Muscle of leg (tissue), 11 donors: ENCODE measurements around the gene NEU3. TPM values are rescaled to one million over a fixed set of nuclear protein-coding genes. Genes with fewer than 3 reads are reported as not detected.
"Not testable (repeated sequence)": the region's sequence is repeated elsewhere in the genome, so short reads cannot be mapped to it uniquely, and the experiment has no call there.

Source experiments
- DNase-seq: peaks from one replicate; pipeline ENCODE4 v3.0.0; 2013
- H3K27ac ChIP-seq: one replicate; pipeline ENCODE4 v1.5.1; 2013; ENCODE audit warnings: mild to moderate bottlenecking, low read length, control low read depth
- H3K27me3 ChIP-seq: one replicate; pipeline ENCODE4 v1.6.1; 2013; ENCODE audit warnings: low read length; ENCODE audit not compliant: control insufficient read depth, insufficient read depth
- H3K36me3 ChIP-seq: one replicate; pipeline ENCODE4 v1.6.1; 2013; ENCODE audit warnings: low read length; ENCODE audit not compliant: control insufficient read depth, insufficient read depth
- H3K4me1 ChIP-seq: one replicate; pipeline ENCODE4 v1.6.1; 2013; ENCODE audit warnings: low read length; ENCODE audit not compliant: control insufficient read depth, insufficient read depth
- H3K4me3 ChIP-seq: one replicate; pipeline ENCODE4 v1.5.1; 2013; ENCODE audit warnings: low read length, control low read depth
- H3K9me3 ChIP-seq: replicated peaks from 2 replicates; pipeline ENCODE4 v1.6.1; 2013; ENCODE audit warnings: low read depth, low read length; ENCODE audit not compliant: control insufficient read depth
- WGBS: methylation state at CpG from one replicate; pipeline ENCODE4 v1.1.5; 2013; ENCODE audit warnings: missing lambda C conversion rate; ENCODE audit not compliant: insufficient coverage; 5-methylcytosine and 5-hydroxymethylcytosine counted together
- polyA plus RNA-seq, 8 donors: library from polyadenylated mRNA; unstranded; fragments of 120-200 nt; gene quantifications; one replicate each; pipeline versions ENCODE4 v1.2.1 to v1.2.3, GENCODE V29; 2013; ENCODE audit warnings: inconsistent platforms in 1 of 8, low replicate concordance in 1 of 8; ENCODE audit not compliant: insufficient read length in 8 of 8, insufficient read depth in 1 of 8
- total RNA-seq: library from RNA; stranded (reverse); fragments of 120-200 nt; gene quantifications from one replicate; pipeline ENCODE4 v1.2.4, GENCODE V29; 2013

NEU3 gene
- total and polyA plus RNA-seq, 9 donors: 8.4 to 20.5 (median 12.9) TPM

DNA sequence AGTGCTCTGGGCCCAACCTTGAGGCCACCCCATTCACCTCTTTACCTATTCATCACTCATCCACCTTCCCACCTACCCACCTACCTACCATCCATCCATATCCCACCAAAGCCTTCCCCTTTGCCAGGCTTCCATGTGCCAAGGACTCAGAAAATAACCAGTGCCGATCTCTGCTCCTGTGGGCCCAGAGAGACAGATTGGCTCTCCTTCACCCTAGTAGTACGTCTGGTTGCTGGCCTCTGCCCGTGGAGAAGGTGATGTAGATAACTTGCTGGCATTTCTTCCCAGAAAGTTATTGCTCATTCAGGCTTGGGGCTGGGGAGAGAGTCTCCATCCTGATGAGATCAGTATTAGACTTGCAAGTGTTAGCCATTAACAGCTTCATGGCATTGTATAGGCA lies 45.2 kb downstream of the NEU3 start:
- no peak overlapping the region for H3K4me3 ChIP-seq
- no peaks in the 10 kb centered on the region for H3K9me3 ChIP-seq
- H3K27me3 ChIP-seq: peaks cover 2% of the 10 kb centered on the region
- peaks cover 6% of the 10 kb centered on the region for H3K4me1 ChIP-seq
- H3K27ac ChIP-seq: no peak overlapping the region
- WGBS: no CpG with 5 or more reads among the region's 3 CpGs
- no peak for DNase-seq
- H3K36me3 ChIP-seq: no peaks in the 10 kb centered on the region

DNA sequence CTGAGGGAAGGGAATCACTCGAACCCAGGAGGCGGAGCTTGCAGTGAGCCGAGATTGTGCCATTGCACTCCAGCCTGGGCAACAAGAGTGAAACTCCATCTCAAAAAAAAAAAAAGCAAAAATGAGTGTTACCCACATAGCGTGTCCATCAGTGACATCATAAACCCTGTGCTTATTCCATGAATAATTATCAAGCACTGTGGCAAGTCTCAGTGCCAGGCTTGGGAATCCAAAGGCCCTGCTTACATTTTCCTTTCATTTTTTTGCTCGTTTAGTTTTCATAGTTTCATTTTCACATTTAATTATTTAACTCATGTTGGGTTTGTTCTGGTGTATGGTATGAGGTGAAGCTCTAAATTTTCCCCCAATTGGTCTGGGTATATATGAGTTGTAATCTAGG lies 46.5 kb downstream of the NEU3 start:
- no peak overlapping the region for H3K4me3 ChIP-seq
- no peak for DNase-seq
- peaks cover 2% of the 10 kb centered on the region for H3K27me3 ChIP-seq
- 90% methylated on average over 2 of the region's 5 CpGs for WGBS
- no peaks in the 10 kb centered on the region for H3K9me3 ChIP-seq
- H3K36me3 ChIP-seq: no peaks in the 10 kb centered on the region
- peaks cover 6% of the 10 kb centered on the region for H3K4me1 ChIP-seq
- no peak overlapping the region for H3K27ac ChIP-seq

- 64% methylated on average over 3 of the region's 3 CpGs for WGBS
Observed at GRCh38 chr11:75035911-75036565, 47.3 kb downstream of the NEU3 start.

GRCh38 chr11:75040167-75040770 lies 51.5 kb downstream of the NEU3 start:
- Histone ChIP-seq H3K36me3 (no peaks in the 10 kb centered on the region), H3K27me3 (no peaks in the 10 kb centered on the region), H3K27ac (no peak overlapping the region), H3K4me1 (peaks cover 6% of the 10 kb centered on the region), H3K9me3 (no peaks in the 10 kb centered on the region), H3K4me3 (no peak overlapping the region)
- no peak for DNase-seq
- 85% methylated on average over 10 of the region's 11 CpGs for WGBS

More at GRCh38 chr11:75035911-75036565, 47.3 kb downstream of the NEU3 start:
- Histone ChIP-seq H3K4me1 (peaks cover 6% of the 10 kb centered on the region), H3K27ac (no peak overlapping the region), H3K36me3 (no peaks in the 10 kb centered on the region), H3K4me3 (no peak overlapping the region), H3K9me3 (no peaks in the 10 kb centered on the region), H3K27me3 (peaks cover 2% of the 10 kb centered on the region)
- peak; percentile 54 for DNase-seq

DNA sequence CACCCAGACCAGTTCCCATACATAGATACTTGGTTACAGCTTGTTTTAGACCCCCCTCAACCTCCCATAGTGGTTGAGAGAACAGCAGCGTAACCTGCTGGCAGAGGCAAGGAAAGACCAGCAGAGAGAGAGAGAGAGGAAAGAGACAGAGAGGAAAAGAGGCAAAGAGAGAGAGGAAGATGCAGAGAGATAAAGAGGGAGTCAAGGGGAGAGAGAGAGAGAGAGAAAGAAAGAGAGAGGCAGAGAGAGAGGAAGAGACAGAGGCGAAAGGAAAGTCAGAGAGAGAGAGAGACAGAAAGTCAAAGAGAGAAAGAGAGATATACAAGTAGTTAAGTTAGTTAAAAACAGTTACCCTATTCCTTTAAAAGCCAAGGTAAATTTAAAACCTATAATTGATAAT lies 52.5 kb downstream of the NEU3 start:
- Histone ChIP-seq H3K9me3 (no peaks in the 10 kb centered on the region), H3K36me3 (no peaks in the 10 kb centered on the region), H3K4me1 (peaks cover 3% of the 10 kb centered on the region), H3K27me3 (no peaks in the 10 kb centered on the region), H3K27ac (no peak overlapping the region), H3K4me3 (no peak overlapping the region)
- WGBS: 89% methylated on average over 1 of the region's 2 CpGs
- no peak for DNase-seq

DNA sequence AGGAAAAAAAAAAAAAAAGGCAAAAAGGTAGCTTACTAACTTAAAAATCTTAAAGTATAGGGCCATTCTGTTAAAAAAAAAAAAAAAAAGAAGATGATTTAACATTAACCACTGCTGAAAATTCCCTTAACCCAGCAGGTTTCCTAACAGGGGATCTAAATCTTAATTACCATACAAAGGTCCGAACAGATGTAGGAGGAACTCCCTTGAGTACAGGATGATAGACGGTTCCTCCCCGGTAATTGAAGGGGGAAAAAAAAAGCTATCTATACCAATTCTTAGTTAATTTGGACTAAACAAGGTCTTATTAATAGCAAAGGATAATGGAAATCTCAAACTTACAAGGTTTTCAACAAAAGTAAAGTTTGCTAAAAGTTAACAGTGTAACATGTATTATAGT lies 53.1 kb downstream of the NEU3 start:
- H3K36me3 ChIP-seq, H3K9me3 ChIP-seq, H3K27ac ChIP-seq, H3K27me3 ChIP-seq, H3K4me3 ChIP-seq, DNase-seq, H3K4me1 ChIP-seq: not testable (repeated sequence)
- WGBS: no CpG with 5 or more reads among the region's 3 CpGs

DNA sequence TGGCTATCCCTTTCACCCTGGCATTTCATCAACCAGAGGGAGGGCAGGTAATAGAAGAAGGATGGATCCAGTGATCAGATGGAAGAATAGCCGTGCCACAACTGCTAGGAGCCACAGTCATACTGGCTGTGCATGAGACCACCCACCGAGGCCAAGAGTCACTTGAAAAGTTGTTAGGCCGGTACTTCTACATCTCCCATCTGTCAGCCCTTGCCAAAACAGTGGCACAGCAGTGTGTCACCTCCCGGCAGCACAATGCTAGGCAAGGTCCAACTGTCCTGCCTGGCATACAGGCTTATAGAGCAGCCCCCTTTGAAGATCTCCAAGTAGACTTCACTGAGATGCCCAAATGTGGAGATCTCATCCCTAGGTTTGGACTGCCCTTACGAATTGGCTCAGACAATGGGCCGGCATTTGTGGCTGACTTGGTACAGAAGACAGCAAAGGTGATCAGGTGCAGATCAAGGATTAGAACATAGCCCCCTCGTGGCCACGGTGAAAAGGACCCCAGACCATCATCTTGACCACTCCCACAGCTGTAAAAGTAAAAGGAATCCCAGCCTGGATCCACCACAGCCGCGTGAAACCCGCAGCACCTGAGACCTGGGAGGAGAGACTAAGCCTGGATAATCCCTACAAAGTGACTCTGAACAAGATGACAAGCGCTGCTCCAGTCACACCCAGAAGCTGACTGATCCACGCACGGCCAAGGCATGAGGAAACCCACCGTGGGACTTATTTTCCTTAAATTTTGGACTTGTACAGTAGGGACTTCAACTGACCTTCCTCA lies 55.8 kb downstream of the NEU3 start:
- not testable (repeated sequence) for H3K27ac ChIP-seq, H3K9me3 ChIP-seq, DNase-seq, H3K27me3 ChIP-seq, H3K36me3 ChIP-seq, H3K4me1 ChIP-seq, H3K4me3 ChIP-seq
- 82% methylated on average over 14 of the region's 15 CpGs for WGBS

DNA sequence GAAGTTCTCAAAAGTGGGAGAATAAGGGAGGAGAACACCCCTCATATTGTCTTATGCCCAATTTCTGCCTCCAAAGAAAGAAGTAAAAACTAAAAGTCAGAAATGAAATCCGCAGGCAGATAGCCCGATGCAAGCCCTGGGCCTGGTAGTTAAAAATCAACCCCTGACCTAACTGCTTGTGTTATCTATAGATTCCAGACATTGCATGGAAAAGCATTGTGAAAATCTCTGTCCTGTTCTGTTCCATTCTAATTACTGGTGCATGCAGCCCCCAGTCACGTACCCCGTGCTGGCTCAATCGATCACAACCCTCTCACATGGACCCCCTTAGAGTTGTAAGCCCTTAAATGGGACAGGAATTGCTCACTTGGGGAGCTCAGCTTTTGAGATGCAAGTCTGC lies 57.9 kb downstream of the NEU3 start:
- H3K36me3 ChIP-seq, H3K27me3 ChIP-seq, H3K4me1 ChIP-seq, H3K4me3 ChIP-seq, H3K9me3 ChIP-seq, DNase-seq, H3K27ac ChIP-seq: not testable (repeated sequence)
- 72% methylated on average over 5 of the region's 5 CpGs for WGBS

- 83% methylated on average over 2 of the region's 4 CpGs for WGBS
- H3K4me1 ChIP-seq: no peaks in the 10 kb centered on the region
- no peaks in the 10 kb centered on the region for H3K36me3 ChIP-seq
- no peak for DNase-seq
- H3K27me3 ChIP-seq: no peaks in the 10 kb centered on the region
- H3K9me3 ChIP-seq: no peaks in the 10 kb centered on the region
- H3K27ac ChIP-seq: no peak overlapping the region
- no peak overlapping the region for H3K4me3 ChIP-seq
Observed at GRCh38 chr11:75047191-75047590, 58.5 kb downstream of the NEU3 start.

- not testable (repeated sequence) for H3K27me3 ChIP-seq, H3K4me3 ChIP-seq, H3K36me3 ChIP-seq, DNase-seq, H3K9me3 ChIP-seq, H3K27ac ChIP-seq, H3K4me1 ChIP-seq
- 83% methylated on average over 2 of the region's 8 CpGs for WGBS
Observed at GRCh38 chr11:75049501-75050266, 61.0 kb downstream of the NEU3 start.
